Neuron (in vitro differentiated cells): ENCODE data around the gene INPP4A.

Experiments used
- H2AFZ ChIP-seq: one replicate; pipeline ENCODE4 v1.6.1; 2013; ENCODE audit warnings: low read depth, mild to moderate bottlenecking, inconsistent platforms, low read length, moderate library complexity
- H3K27me3 ChIP-seq: one replicate; pipeline ENCODE4 v1.6.1; 2013; ENCODE audit warnings: low read length; ENCODE audit not compliant: insufficient read depth
- H3K36me3 ChIP-seq: one replicate; pipeline ENCODE4 v1.6.1; 2013; ENCODE audit warnings: low read length; ENCODE audit not compliant: insufficient read depth
- H3K4me1 ChIP-seq: one replicate; pipeline ENCODE4 v1.6.1; 2013; ENCODE audit warnings: low read length; ENCODE audit not compliant: insufficient read depth
- H3K4me3 ChIP-seq: 2 replicates; pipeline ENCODE4 v1.5.1; 2013; ENCODE audit warnings: mild to moderate bottlenecking, low read length, moderate library complexity
- H3K9me3 ChIP-seq: one replicate; pipeline ENCODE4 v1.6.1; 2013; ENCODE audit warnings: low read length

INPP4A gene

DNA sequence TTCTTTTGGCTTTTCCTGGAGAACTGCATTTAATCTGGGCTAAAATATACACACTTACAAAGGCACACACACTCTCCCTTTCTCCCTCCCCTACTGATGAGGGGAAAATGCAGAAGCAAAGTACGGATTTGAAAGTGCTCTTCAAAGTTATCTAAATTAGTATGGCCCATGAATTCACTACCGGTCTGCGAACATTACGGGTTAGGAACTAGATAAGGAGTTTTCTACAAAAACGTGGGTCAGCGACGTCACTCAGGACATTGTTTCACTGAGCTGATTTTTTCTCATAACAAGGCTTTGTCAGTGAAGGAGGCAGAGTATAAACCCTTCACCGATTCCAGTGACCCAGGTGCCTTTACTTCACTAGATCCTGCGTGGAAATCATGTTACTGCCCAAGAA is 116.4 kb downstream of the INPP4A start:
- Histone ChIP-seq H2AFZ (no peak overlapping the region), H3K27me3 (no peaks in the 10 kb centered on the region), H3K4me1 (no peaks in the 10 kb centered on the region), H3K9me3 (no peaks in the 10 kb centered on the region), H3K4me3 (no peak overlapping the region), H3K36me3 (peaks cover 56% of the 10 kb centered on the region)

DNA sequence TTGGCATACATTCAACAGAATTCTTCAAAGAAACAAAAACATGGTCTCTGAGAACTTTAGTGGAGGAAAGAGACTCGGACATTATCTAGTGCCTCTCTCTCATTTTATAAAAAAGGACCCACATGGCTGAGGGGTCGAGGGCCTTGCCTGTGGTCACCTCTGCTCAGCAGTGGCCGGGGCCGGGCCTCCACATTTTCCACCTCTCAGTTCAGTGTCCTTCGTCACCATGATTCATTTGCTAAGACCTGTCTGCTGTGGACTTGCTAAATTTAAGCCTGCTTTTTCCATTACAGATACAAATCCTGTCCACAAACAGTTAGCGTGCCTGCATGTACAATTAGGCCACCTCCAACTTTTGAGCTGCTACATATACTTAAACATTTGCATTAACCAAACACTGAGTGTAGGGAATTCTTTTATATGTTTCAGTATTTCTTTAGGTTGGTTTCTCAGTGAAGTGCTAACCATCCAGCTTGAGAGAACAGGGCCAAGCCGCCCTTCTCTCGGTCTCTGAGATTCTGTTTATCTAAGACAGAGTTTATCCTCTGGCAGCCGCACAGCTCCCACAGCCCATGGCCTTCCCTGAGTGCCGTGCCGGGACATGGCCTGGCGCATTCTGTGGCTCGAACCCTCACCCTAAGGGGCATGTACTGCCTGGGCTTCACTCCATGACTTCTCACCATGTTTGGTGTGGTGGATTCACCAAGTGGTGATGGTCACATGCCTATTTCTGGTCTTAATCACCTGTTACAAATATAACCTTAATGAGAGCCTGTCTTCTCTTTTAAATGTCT is 117.4 kb downstream of the INPP4A start:
- Histone ChIP-seq H3K4me1 (no peaks in the 10 kb centered on the region), H3K4me3 (no peak overlapping the region), H2AFZ (no peak overlapping the region), H3K36me3 (peaks cover 58% of the 10 kb centered on the region), H3K27me3 (no peaks in the 10 kb centered on the region), H3K9me3 (no peaks in the 10 kb centered on the region)

- H3K4me3 ChIP-seq, result no peak overlapping the region
- H3K36me3 ChIP-seq, result peaks cover 65% of the 10 kb centered on the region
- no peaks in the 10 kb centered on the region for H3K4me1 ChIP-seq
- H3K9me3 ChIP-seq, result no peaks in the 10 kb centered on the region
- H3K27me3 ChIP-seq, result no peaks in the 10 kb centered on the region
- no peak overlapping the region for H2AFZ ChIP-seq
These were observed 118.7 kb downstream of the INPP4A start for GRCh38 chr2:98563394-98563793.

- Histone ChIP-seq H3K4me3 (no peak overlapping the region), H3K4me1 (no peaks in the 10 kb centered on the region), H3K36me3 (peaks cover 65% of the 10 kb centered on the region), H3K9me3 (no peaks in the 10 kb centered on the region), H3K27me3 (no peaks in the 10 kb centered on the region), H2AFZ (no peak overlapping the region)
These were observed 120.0 kb downstream of the INPP4A start for GRCh38 chr2:98564541-98565132.

GRCh38 chr2:98565286-98565860 is 120.7 kb downstream of the INPP4A start:
- Histone ChIP-seq H3K36me3 (peaks cover 65% of the 10 kb centered on the region), H3K4me3 (no peak overlapping the region), H3K27me3 (no peaks in the 10 kb centered on the region), H2AFZ (no peak overlapping the region), H3K4me1 (no peaks in the 10 kb centered on the region), H3K9me3 (no peaks in the 10 kb centered on the region)

DNA sequence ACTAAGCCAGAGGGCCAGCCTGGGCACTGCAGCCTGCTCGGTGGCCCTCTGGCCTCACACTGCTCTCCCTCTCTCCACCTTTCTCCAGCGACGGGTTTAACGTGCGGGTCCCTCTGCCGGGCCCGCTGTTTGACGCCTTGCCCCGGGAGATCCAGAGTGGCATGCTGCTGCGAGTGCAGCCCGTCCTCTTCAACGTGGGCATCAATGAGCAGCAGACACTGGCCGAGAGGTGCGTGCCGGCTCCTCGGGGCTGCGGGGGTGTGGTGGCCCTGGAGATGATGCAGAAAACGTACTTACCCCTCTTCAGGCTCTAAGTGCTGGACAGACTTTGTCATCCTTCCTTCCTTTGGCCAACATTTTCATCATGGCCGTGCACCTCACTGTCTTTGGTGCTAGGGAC is 121.3 kb downstream of the INPP4A start:
- H3K36me3 ChIP-seq, result peaks cover 62% of the 10 kb centered on the region
- H3K9me3 ChIP-seq, result no peaks in the 10 kb centered on the region
- H3K27me3 ChIP-seq, result no peaks in the 10 kb centered on the region
- H3K4me3 ChIP-seq, result no peak overlapping the region
- H2AFZ ChIP-seq, result no peak overlapping the region
- H3K4me1 ChIP-seq, result no peaks in the 10 kb centered on the region

GRCh38 chr2:98568161-98568956 is 123.7 kb downstream of the INPP4A start:
- no peak overlapping the region for H3K4me3 ChIP-seq
- no peaks in the 10 kb centered on the region for H3K9me3 ChIP-seq
- no peaks in the 10 kb centered on the region for H3K4me1 ChIP-seq
- H3K36me3 ChIP-seq, result peaks cover 74% of the 10 kb centered on the region
- H2AFZ ChIP-seq, result no peak overlapping the region
- H3K27me3 ChIP-seq, result no peaks in the 10 kb centered on the region

DNA sequence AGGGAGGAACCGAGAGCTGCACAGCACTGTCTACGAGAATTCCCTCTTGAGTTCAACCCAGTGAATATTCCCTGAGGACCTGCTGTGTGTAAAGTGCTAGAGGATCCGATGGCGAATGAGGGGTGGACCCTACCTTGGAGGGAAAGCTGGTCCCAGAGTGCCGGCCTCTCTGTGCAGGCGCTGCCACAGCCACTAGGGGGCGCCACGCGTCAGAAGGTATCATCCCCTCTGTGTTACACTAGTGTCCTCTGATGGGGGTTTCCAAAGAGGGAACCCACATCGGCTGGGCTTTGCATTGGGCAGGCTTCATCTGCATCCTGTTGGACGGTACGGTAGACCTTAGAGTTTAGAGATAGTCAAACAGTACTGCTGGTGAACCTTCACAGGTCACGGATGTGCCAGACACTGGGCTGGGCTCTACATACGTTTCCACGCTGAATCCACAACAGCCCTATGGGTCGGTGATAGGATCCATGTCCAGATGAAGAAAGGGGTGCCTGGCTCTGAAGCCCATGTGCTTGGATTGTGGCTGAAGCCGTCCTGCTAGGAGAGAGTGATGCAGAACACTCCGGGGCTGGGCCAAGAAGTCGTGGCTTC is 124.6 kb downstream of the INPP4A start:
- no peak overlapping the region for H2AFZ ChIP-seq
- H3K27me3 ChIP-seq, result no peaks in the 10 kb centered on the region
- H3K36me3 ChIP-seq, result peaks cover 72% of the 10 kb centered on the region
- H3K9me3 ChIP-seq, result no peaks in the 10 kb centered on the region
- H3K4me1 ChIP-seq, result no peaks in the 10 kb centered on the region
- H3K4me3 ChIP-seq, result no peak overlapping the region

DNA sequence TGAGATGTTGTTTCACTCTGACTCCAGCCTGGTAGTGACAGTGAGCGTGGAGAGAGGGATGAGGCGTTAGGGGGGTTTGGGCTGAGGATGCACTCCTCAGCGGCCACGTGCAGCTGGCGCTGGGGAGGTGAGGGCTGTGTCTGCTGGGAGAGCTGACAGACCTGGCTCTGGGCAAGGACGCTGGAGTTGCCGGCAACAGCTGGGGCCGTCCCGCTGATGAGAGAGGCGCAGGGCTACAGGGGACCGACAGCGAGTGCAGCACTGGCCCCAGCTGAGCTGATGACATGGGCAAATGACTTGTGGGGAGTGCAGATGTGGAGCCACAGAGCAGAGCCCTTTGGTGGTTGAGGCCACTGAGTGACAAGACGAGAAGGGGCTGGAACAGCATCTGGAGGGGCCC is 125.3 kb downstream of the INPP4A start:
- Histone ChIP-seq H3K4me3 (no peak overlapping the region), H3K9me3 (no peaks in the 10 kb centered on the region), H3K27me3 (no peaks in the 10 kb centered on the region), H2AFZ (no peak overlapping the region), H3K4me1 (no peaks in the 10 kb centered on the region), H3K36me3 (peaks cover 71% of the 10 kb centered on the region)

- Histone ChIP-seq H3K36me3 (peaks cover 67% of the 10 kb centered on the region), H3K9me3 (no peaks in the 10 kb centered on the region), H2AFZ (no peak overlapping the region), H3K27me3 (no peaks in the 10 kb centered on the region), H3K4me3 (no peak overlapping the region), H3K4me1 (no peaks in the 10 kb centered on the region)
These were observed 125.7 kb downstream of the INPP4A start for GRCh38 chr2:98570356-98570755.

- H3K9me3 ChIP-seq, result no peaks in the 10 kb centered on the region
- H3K36me3 ChIP-seq, result peaks cover 62% of the 10 kb centered on the region
- H3K27me3 ChIP-seq, result no peaks in the 10 kb centered on the region
- H3K4me3 ChIP-seq, result no peak overlapping the region
- H2AFZ ChIP-seq, result no peak overlapping the region
- no peaks in the 10 kb centered on the region for H3K4me1 ChIP-seq
These were observed 126.6 kb downstream of the INPP4A start for GRCh38 chr2:98571121-98571701.

DNA sequence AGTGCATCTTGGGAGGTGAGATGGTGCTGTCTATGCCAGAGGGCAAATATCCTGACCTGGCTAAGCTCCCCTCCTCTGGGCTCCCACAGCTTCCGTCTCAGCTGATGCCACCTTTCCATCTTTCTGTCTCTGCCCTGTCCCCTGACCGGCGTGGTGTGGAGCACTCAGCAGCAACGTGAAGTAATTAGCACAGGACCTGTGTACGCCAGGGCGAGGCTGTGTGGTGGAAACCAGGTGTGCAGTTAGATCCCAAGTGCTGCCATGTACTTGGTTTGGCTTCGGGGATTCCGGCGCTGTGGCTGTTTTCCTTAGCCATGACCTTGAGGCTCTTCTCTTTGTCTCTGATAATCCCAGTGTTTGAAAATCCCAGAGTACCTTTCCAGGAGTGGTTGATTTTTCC is 127.1 kb downstream of the INPP4A start:
- Histone ChIP-seq H3K9me3 (no peaks in the 10 kb centered on the region), H3K36me3 (peaks cover 62% of the 10 kb centered on the region), H3K27me3 (no peaks in the 10 kb centered on the region)

More for the DNA sequence above, 127.1 kb downstream of the INPP4A start:
- no peak overlapping the region for H3K4me3 ChIP-seq
- no peaks in the 10 kb centered on the region for H3K4me1 ChIP-seq
- no peak overlapping the region for H2AFZ ChIP-seq
